ENCODE measurements around the gene MAGEA9B. TPM values are rescaled to one million over a fixed set of nuclear protein-coding genes. Genes with fewer than 3 reads are reported as not detected.
"Not testable (repeated sequence)": the region's sequence is repeated elsewhere in the genome, so short reads cannot be mapped to it uniquely, and the experiment has no call there.

Gene MAGEA9B
- total RNA-seq, 2 experiments from 2014 or later = not detected

DNA sequence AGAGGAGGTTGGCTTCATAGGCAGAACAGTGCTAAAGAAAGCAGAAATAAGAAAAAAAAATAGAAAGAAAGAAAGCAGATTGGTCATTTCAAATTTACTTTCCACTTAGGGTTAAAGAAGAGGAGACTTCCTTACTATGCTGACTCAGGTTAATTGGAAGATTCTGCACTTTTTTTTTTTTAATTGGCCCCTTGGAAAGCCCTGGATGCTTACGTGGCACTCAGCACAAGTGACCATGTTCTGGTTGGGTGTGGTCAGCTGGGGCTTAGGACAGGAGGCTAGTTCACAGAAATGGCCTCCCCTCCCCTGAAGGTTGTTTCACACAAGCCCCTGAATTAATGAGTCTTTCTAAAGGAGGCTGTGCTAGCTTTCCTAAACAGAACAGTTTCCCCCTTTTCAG, 14.5 kb downstream of the MAGEA9B start:
- CTCF ChIA-PET = no interaction called here
- POLR2A ChIA-PET = interaction anchor here (0.6 kb wide), 1 partner anchor 1048 kb away, joined by 7 read pairs; no protein-coding TSS in a partner anchor

DNA sequence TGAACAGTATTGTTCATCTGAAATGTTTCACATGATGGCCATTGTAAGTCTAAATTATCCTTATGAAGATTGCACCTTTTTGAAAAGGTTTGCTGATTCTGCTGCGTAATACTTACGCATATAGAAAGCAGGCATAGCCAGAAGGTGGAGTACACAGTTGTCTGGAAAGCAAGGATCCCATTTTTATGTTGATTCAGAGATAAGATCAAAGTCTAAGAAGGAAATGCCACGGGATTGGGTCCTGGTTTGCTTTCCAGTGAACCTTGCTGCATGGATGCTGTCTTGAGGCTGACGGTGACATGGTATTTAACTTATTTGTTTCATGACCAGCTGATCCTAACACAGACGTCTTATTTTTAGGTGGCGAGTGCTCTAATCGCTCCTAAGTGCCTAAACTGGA, 15.5 kb downstream of the MAGEA9B start:
- POLR2A ChIA-PET = no interaction called here
- CTCF ChIA-PET = no interaction called here

DNA sequence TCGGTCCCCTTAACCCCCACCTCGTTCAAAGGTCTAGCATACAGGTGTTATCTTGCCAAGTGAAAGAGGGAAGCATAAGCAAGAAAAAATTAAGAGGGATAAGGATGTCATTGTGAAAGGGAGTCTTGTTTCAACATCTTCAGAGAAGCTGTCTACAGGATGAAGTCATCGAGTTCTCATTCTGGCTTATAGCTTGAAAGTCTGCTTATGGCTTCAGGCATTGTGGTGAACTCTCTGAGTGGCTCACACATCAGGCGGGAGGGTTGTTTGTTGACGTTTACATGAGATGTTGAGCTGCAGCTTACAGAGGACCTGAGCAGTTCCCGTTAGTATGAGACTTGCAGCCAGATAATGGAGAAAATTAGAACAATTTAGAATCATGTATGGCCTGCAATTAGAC, 16.6 kb downstream of the MAGEA9B start:
- ChIA-PET POLR2A (no interaction called here), CTCF (no interaction called here)

- ChIA-PET POLR2A (interaction anchor here (0.6 kb wide), 1 partner anchor 228 kb away, joined by 5 read pairs; no protein-coding TSS in a partner anchor), CTCF (no interaction called here)
These were observed 17.5 kb downstream of the MAGEA9B start for GRCh38 chrX:149569770-149570169.

GRCh38 chrX:149568701-149569296, 18.5 kb downstream of the MAGEA9B start:
- CTCF ChIA-PET = no interaction called here
- POLR2A ChIA-PET = no interaction called here

DNA sequence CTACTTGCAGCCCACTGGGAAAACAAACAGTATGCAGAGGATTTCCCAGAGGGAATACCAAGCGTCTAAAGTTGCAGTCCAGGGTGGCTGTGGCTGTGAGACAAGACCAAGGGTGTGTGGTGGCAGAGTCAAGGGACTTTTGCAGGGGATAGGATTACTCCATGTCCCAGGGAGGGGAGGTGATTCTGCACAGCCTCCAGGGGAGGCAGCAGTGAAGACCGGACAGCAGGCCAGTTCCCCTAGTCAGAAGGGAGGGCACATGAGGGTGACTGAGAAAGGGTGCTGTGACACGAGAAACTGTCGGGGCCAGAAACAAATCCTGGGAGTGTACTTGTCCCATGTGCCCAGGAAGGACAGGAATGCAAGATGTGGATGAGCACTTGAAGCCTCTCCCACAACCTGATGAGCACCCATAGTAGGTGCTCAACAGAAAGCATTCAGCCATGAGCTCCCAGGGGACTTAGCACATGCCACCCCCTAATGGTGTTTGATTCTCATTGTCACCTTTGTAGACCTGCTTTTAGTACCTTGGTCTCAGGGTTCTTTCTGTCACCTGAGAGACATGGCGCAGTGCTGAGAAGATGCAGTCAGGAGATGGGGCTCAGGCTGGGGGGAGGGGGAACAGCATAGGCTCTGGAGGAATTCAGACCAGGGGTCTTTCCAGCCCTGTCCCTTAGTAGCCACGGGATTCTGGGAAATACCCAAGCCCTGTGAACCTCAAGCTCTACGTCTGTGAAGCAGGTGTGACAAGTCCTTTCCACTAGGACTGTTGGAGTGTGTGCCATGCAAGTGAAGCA, 19.4 kb downstream of the MAGEA9B start:
- CTCF ChIA-PET = no interaction called here
- POLR2A ChIA-PET = no interaction called here

GRCh38 chrX:149563359-149563758, 23.9 kb downstream of the MAGEA9B start:
- ChIA-PET CTCF (no interaction called here), POLR2A (no interaction called here)

- CTCF ChIA-PET, POLR2A ChIA-PET: not testable (repeated sequence)
These were observed 32.0 kb downstream of the MAGEA9B start for GRCh38 chrX:149555251-149555650.

GRCh38 chrX:149551939-149552248, 35.4 kb downstream of the MAGEA9B start:
- POLR2A ChIA-PET, CTCF ChIA-PET: not testable (repeated sequence)

DNA sequence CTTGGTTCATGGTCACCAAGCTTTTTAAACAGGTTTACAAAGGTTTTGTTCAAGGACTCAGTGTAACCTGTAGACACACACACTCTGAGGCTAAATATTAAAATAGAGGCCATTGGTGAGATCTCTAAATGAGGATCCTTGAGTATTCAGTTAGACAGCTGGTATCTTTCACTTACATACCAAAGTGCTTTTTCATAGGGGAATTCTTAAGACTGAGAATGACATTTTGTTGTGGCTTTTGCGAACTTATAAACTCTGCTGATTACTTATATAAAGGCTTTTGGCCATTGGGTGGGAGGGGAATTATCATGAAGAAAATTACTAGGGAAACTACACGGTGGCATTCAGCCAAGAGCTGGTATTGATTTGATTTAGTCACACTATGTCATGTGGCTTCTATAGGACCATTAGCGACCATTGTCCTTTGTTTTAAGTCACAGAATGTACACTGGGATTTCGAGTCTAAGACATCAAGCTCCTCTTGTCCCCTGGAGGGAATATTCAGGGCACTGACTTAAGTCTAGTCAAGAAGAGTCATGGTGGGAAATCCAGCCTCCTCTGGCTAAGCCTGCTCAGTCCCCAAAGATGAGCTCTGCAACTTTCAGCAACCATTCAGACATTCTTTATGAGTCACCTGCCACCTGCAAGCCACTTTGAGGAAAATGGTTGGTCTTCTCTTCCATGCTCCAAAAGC, 35.9 kb downstream of the MAGEA9B start:
- POLR2A ChIA-PET, CTCF ChIA-PET: not testable (repeated sequence)

GRCh38 chrX:149550454-149550853, 36.8 kb downstream of the MAGEA9B start:
- CTCF ChIA-PET, POLR2A ChIA-PET: not testable (repeated sequence)

DNA sequence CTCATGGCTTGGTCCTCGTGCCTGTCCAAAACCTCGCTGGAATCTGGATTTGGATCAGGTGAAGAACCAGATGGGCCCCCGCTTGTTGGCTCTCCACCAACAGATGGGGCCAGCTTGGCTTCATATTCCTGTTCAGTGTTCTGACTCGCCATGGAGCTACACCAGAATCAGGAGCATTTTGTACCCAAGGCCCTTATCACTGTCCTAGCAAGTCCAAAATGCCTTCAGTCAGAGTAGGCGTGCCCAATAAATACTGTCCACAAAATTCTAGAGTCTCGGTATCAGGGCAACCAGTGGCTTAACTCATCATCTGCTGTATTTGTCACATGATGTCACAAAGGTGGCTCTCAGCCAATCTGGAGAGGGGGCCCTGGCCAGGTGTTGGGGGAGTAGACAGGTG, 37.6 kb downstream of the MAGEA9B start, which contains the start of gene HSFX3:
Gene HSFX3, minus strand, starts transcription at position 224 of the 400 bp plus-strand sequence. Its CDS starts 72 bp downstream, at position 152.
- CTCF ChIA-PET, POLR2A ChIA-PET: not testable (repeated sequence)

- POLR2A ChIA-PET = not testable (repeated sequence)
These were observed 39.5 kb downstream of the MAGEA9B start for GRCh38 chrX:149547782-149548181.

DNA sequence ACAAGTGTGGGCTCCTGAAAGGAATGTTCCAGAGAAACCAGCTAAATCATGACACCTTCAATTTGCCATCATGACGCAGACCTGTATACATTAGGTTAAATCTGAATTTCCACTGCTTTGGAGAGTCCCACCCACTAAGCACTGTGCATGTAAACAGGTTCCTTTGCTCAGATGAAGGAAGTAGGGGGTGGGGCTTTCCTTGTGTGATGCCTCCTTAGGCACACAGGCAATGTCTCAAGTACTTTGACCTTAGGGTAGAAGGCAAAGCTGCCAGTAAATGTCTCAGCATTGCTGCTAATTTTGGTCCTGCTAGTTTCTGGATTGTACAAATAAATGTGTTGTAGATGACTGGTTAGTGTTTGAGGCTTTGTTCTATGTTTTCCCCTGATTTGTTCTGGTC, 40.3 kb downstream of the MAGEA9B start:
- POLR2A ChIA-PET, CTCF ChIA-PET: not testable (repeated sequence)

More at GRCh38 chrX:149547782-149548181, 39.5 kb downstream of the MAGEA9B start:
- CTCF ChIA-PET = not testable (repeated sequence)

- CTCF ChIA-PET, POLR2A ChIA-PET: not testable (repeated sequence)
These were observed 41.4 kb downstream of the MAGEA9B start for GRCh38 chrX:149545545-149546543.

GRCh38 chrX:149541521-149542047, 45.7 kb downstream of the MAGEA9B start:
- POLR2A ChIA-PET = interaction anchor here (2.5 kb wide), 1 partner anchor 29 kb away, joined by 8 read pairs; no protein-coding TSS in a partner anchor
- CTCF ChIA-PET = interaction anchor here (0.9 kb wide), 1 partner anchor 37 kb away, joined by 3 read pairs; the partner anchor contains the start of gene IDS

DNA sequence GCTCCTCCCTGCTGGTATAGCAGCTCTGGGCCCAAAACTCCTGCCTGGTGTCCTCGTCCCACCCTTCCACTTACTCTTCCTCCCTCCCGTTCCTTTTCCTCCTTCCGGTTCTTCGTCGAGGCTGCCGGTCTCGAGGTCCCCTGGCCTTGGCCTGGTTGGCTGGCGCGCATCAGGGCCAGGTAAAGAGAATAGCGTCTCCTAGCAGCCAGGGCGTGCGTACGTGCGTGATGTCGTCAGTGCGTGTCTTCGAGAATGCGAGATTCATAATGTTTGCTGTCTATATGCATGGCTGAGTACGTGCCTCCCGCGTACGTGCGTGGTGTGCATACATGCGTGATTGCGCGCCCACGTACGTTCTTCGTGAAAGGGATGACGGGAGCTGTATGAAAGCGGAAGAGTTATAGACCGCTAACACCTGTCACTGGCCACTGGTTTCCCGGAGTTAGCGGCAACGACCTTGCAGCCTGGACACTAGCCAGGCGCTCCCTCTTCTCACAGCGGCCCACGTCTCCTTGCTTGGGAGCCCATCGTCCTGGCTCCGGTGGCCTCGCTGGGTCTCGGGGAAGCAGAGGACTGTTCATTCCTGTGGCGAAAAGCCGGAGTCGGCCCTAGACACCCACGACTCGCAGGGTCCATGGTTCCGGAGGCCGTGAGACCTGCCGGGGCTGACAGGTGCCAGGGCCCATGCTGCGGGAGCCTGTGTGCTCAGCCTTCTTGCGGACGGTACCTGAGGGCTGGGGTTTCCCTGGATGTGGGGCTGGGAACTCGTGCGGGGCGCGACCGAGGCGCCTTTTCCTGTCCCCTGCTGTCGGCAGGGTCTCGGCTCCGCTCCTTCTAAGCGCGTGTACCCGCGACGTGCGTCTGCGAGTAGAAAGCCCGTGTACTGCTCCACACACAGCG, 46.4 kb downstream of the MAGEA9B start, which contains the start of gene EOLA1:
Gene EOLA1, plus strand, starts transcription at position 392 of the 900 bp plus-strand sequence. CDS start 4,619 bp downstream, outside the sequence.
- CTCF ChIA-PET = interaction anchor here (0.6 to 1.0 kb wide), 2 partner anchors 36 to 1177 kb away, joined by 5 to 6 read pairs; partner anchors contain the start of gene IDS

DNA sequence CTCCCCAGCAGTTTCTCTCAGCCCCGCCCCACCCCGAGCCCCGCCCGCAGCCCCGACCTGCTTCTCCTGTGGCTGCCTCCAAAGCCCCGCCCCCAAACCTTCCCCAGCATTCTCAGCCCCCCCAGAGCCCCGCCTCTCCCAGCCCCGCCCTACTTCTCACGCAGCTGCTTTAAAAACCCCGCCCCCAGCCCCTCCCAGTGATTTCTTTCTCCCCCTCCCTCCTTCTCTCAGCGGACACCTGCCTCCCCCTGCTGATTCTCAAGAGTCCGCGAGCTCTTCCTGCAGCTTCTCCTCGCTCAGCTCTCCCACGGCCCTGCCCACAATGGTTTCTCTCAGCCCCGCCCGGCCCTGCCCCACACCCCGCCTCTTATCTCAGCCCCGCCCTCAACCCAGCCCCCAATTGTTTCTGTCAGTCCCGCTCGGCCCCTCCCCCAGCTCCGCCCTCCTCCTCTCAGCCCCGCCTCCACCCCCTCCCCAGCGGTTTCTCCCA, 47.1 kb downstream of the MAGEA9B start:
- ChIA-PET POLR2A (interaction anchor here (0.6 to 2.5 kb wide), 5 partner anchors 9 to 1640 kb away, joined by 3 to 10 read pairs (median 5); partner anchors contain the start of gene IDS), CTCF (interaction anchor here (0.6 to 1.3 kb wide), 3 partner anchors 28 to 1178 kb away, joined by 5 to 7 read pairs (median 6); partner anchors contain the start of gene IDS)

More for the DNA sequence above, 46.4 kb downstream of the MAGEA9B start, which contains the start of gene EOLA1:
- POLR2A ChIA-PET = interaction anchor here (0.6 to 2.5 kb wide), 5 partner anchors 10 to 1641 kb away, joined by 3 to 10 read pairs (median 5); partner anchors contain the start of gene IDS

All from activated CD8-positive, alpha-beta memory T cell treated with anti-CD3 and anti-CD28 coated beads for 36 hours (primary cell).